ENCODE measurements around the gene RSAD2. TPM values are rescaled to one million over a fixed set of nuclear protein-coding genes. Genes with fewer than 3 reads are reported as not detected.

Gene RSAD2
- total and polyA plus RNA-seq, 2 donors (not counting 3 experiments of a cell fraction or from before 2014, with no cell fraction given), result 0.03 to 0.18 TPM

GRCh38 chr2:6946722-6947121, 69.1 kb downstream of the RSAD2 start:
- peak; percentile 69 for FAIRE-seq
- peak; percentile 63 for DNase-seq (ENCODE audit: low read depth, low spot score)
- dilution Hi-C loops (cut with MboI; ENCODE audit: extremely low pct_ligation_motif_present, low sequenced_read_pairs), result no loop called here

More at GRCh38 chr2:6946722-6947121, 69.1 kb downstream of the RSAD2 start:
- ChIA-PET CTCF (interaction anchor here (0.8 to 1.6 kb wide), 2 partner anchors 10 to 28 kb away, joined by 3 read pairs; no protein-coding TSS in a partner anchor), POLR2A (no interaction called here)
- H3K9me1 ChIP-seq (replicated peaks; ENCODE audit: control insufficient read depth, extremely low read depth, insufficient read depth, low read length), result no peaks in the 10 kb centered on the region
- H4K20me1 ChIP-seq (replicated peaks; ENCODE audit: control insufficient read depth, extremely low read depth, insufficient read depth, low read length), result no peaks in the 10 kb centered on the region
- no peaks in the 10 kb centered on the region for H3K27me3 ChIP-seq (ENCODE audit: control insufficient read depth in 2 of 2, insufficient read depth in 2 of 2, low read length in 2 of 2)
- no peak overlapping the region for H3K27ac ChIP-seq (ENCODE audit: insufficient read depth, low read depth, low read length)
- no peak overlapping the region for H3K4me2 ChIP-seq (ENCODE audit: insufficient read depth, low read length)
- no peaks in the 10 kb centered on the region for H3K9me3 ChIP-seq (replicated peaks; ENCODE audit: control insufficient read depth, insufficient read depth, low read length)
- peaks cover 9% of the 10 kb centered on the region for H3K4me1 ChIP-seq (ENCODE audit: control insufficient read depth, extremely low read depth, insufficient read depth, low read length)
- H3K9ac ChIP-seq (replicated peaks; ENCODE audit: extremely low read depth, insufficient read depth, low read length), result no peak overlapping the region
- H2AFZ ChIP-seq (ENCODE audit: low read depth, low read length), result no peak overlapping the region
- no peaks in the 10 kb centered on the region for H3K36me3 ChIP-seq (ENCODE audit: control insufficient read depth in 2 of 2, extremely low read depth in 1 of 2, insufficient read depth in 2 of 2, low read length in 2 of 2)
- intact Hi-C loops (cut with micrococcal nuclease), result loop anchor here (2.0 kb wide), 1 partner anchor 18 kb away; no protein-coding TSS in a partner anchor
- TF ChIP-seq FOS (IDR thresholded peaks at IDR 0.05; ENCODE audit: borderline replicate concordance, insufficient read depth, low read length) (no peak), GATA2 (IDR thresholded peaks at IDR 0.05; ENCODE audit: insufficient read depth, insufficient read length, low read depth, low read length) (peak; percentile 58), CTCF (IDR thresholded peaks at IDR 0.05; ENCODE audit: extremely low read depth in 1 of 2, insufficient read depth in 1 of 2, low read depth in 1 of 2, low read length in 2 of 2) (no peak)
- no TSS peak for BruUV-seq (replicated peaks)
- H3K79me2 ChIP-seq (ENCODE audit: control insufficient read depth, insufficient read depth, low read length), result no peaks in the 10 kb centered on the region
- H3K4me3 ChIP-seq (replicated peaks in 1 of 3; ENCODE audit: insufficient read depth in 1 of 3, low read depth in 1 of 3, low read length in 3 of 3), result no peak overlapping the region

Other genes with a start within 250 kb of the RSAD2 start
- gene CMPK2, start 11.9 kb upstream of the RSAD2 start, total RNA-seq, result 0.69 and 0.81 TPM in 2 replicates
- gene CMPK2, start 11.9 kb upstream of the RSAD2 start, polyA plus RNA-seq, result 0.15 and 0.49 TPM in 2 replicates
- 19.7 and 28.8 TPM in 2 replicates for gene RNF144A, start 39.6 kb downstream of the RSAD2 start, total RNA-seq
- gene RNF144A, start 39.6 kb downstream of the RSAD2 start, polyA plus RNA-seq, result 9.5 and 9.7 TPM in 2 replicates